H7 (cell line): ENCODE results near the gene RPS6KA2. TPM values are rescaled to one million over a fixed set of nuclear protein-coding genes. Genes with fewer than 3 reads are reported as not detected.
"Not testable (repeated sequence)": the region's sequence is repeated elsewhere in the genome, so short reads cannot be mapped to it uniquely, and the experiment has no call there.

Experiments used
- DNase-seq: peaks from one replicate; pipeline ENCODE4 v3.0.0; 2012
- H3K27me3 ChIP-seq: 2 replicates; pipeline ENCODE4 v1.6.0; 2011; ENCODE audit warnings: mild to moderate bottlenecking, low read length; ENCODE audit not compliant: control insufficient read depth, insufficient read depth
- H3K36me3 ChIP-seq: replicated peaks from 2 replicates; pipeline ENCODE4 v1.5.1; 2011; ENCODE audit warnings: low read length; ENCODE audit not compliant: control insufficient read depth, insufficient read depth
- H3K4me3 ChIP-seq: 2 replicates; pipeline ENCODE4 v1.5.1; 2011; ENCODE audit warnings: low read depth, mild to moderate bottlenecking, control low read depth, low read length, moderate library complexity; ENCODE audit not compliant: insufficient read depth
- total RNA-seq: library from RNA; depleted of rRNA; stranded (reverse); fragments of >200 nt; shearing (Covaris generic); gene quantifications from 2 replicates; pipeline ENCODE4 v1.2.3, GENCODE V29; 2014

RPS6KA2 gene
- total RNA-seq, 1 experiment from 2014 or later, result 12.7 TPM

- no peak for DNase-seq
These were observed 232.8 kb downstream of the RPS6KA2 start for GRCh38 chr6:166394036-166394892.

GRCh38 chr6:166393535-166393823 is 233.6 kb downstream of the RPS6KA2 start:
- no peak for DNase-seq
- H3K4me3 ChIP-seq, result no peak overlapping the region; the same call in 1 of the 2 replicates
- no peaks in the 10 kb centered on the region for H3K27me3 ChIP-seq
- no peaks in the 10 kb centered on the region for H3K36me3 ChIP-seq

More at GRCh38 chr6:166394036-166394892, 232.8 kb downstream of the RPS6KA2 start:
- no peaks in the 10 kb centered on the region for H3K27me3 ChIP-seq
- H3K36me3 ChIP-seq, result no peaks in the 10 kb centered on the region
- H3K4me3 ChIP-seq, result no peak overlapping the region

DNA sequence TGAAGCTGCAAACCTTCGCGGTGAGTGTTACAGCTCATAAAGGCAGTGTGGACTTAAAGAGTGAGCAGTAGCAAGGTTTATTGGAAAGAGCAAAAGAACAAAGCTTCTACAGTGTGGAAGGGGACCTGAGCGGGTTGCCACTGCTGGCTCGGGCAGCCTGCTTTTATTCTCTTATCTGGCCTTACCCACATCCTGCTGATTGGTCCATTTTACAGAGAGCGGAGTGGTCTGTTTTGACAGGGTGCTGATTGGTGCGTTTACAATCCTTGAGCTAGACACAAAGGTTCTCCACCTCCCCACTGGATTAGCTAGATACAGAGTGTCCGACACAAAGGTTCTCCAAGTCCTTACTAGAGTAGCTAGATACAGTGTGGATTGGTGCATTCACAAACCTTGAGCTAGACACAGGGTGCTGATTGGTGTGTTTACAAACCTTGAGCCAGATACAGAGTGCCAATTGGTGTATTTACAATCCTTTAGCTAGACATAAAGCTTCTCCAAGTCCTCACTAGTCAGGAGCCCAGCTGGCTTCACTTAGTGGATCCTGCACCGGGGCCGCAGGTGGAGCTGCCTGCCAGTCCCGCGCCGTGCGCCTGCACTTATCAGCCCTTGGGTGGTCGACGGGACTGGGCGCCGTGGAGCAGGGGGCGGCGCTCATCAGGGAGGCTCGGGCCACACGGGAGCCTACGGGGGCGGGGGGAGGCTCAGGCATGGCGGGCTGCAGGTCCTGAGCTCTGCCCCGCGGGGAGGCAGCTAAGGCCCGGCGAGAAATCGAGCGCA is 234.1 kb downstream of the RPS6KA2 start:
- H3K36me3 ChIP-seq, DNase-seq, H3K4me3 ChIP-seq, H3K27me3 ChIP-seq: not testable (repeated sequence)

- no peak overlapping the region for H3K4me3 ChIP-seq
- no peak for DNase-seq
- no peaks in the 10 kb centered on the region for H3K36me3 ChIP-seq
- no peaks in the 10 kb centered on the region for H3K27me3 ChIP-seq
These were observed 237.9 kb downstream of the RPS6KA2 start for GRCh38 chr6:166389119-166389518.

- no peak for DNase-seq
- Histone ChIP-seq H3K36me3 (no peaks in the 10 kb centered on the region), H3K27me3 (no peaks in the 10 kb centered on the region)
These were observed 238.6 kb downstream of the RPS6KA2 start for GRCh38 chr6:166388290-166389004.

DNA sequence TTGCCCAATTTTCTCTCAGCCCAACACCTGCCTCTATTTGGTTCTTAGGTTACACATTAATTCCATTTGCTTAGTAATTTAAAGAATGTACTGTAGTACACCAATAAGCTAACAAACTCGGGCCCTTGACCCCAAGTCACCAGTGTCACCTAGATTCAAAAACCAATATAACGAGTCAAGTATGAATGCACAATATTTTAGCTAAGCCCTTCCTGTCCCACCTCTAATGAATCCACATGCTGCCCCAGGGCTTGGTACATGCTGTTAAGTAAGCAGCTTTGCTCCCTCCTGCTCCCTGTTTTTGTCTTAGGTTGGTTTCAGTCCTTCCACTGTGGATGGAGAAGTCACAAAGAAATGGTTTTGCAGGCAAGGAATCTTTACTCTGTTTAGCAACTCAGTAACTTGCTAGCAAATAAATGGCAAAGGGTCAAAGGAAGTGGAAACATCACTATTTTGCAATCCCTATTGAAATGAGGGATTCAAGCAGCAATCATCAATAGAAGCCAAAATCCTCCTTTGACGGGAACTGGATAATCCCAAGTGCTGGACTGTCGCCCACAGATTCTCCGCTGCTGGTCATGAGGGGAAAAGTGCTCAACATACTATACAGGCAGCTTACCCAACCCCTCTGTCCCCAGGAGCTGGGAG is 239.3 kb downstream of the RPS6KA2 start:
- Histone ChIP-seq H3K27me3 (no peaks in the 10 kb centered on the region), H3K36me3 (no peaks in the 10 kb centered on the region), H3K4me3 (no peak overlapping the region)
- DNase-seq, result no peak

More at GRCh38 chr6:166388290-166389004, 238.6 kb downstream of the RPS6KA2 start:
- no peak overlapping the region for H3K4me3 ChIP-seq

DNA sequence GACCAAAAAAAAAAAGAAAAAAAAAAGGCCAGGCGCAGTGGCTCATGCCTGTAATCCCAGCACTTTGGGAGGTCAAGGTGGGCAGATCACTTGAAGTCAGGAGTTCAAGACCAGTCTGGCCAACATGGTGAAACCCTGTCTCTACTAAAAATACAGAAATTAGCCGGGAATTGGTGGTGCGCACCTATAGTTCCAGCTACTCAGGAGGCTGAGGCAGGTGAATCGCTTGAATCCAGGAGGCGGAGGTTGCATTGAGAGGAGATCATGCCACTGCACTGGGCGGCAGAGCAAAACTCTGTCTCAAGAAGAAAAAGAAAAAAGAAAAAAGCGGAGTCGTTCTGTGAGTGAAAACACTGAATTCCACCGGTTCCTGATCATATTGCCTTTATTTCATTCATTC is 240.0 kb downstream of the RPS6KA2 start:
- not testable (repeated sequence) for H3K27me3 ChIP-seq, H3K36me3 ChIP-seq, DNase-seq, H3K4me3 ChIP-seq

- no peak for DNase-seq
- no peaks in the 10 kb centered on the region; the same call in 1 of the 2 replicates for H3K27me3 ChIP-seq
- H3K4me3 ChIP-seq, result no peak overlapping the region
- no peaks in the 10 kb centered on the region for H3K36me3 ChIP-seq
These were observed 240.9 kb downstream of the RPS6KA2 start for GRCh38 chr6:166386111-166386510.

DNA sequence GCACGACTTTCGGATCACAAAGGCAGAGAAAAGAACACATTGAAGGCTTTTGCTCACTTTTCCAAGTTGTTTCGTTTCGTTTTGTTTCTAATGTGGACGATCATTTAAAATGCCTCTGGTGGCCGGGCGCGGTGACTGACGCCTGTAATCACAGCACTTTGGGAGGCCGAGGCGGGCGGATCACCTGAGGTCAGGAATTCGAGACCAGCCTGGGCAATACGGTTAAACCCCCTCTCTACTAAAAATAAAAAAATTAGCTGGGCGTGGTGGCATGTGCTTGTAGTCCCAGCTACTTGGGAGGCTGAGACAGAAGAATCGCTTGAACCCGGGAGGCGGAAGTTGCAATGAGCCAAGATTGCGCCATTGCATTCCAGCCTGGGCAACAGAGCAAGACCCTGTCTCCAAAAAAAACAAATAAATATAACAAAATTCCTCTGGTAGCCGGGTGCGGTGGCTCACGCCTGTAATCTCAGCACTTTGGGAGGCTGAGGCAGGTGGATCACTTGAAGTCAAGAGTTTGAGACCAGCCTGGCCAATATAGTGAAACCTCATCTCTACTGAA is 243.2 kb downstream of the RPS6KA2 start:
- H3K27me3 ChIP-seq, DNase-seq, H3K36me3 ChIP-seq: not testable (repeated sequence)
- H3K4me3 ChIP-seq, result peak overlapping the region; percentile 76

- H3K36me3 ChIP-seq, result no peaks in the 10 kb centered on the region
- no peaks in the 10 kb centered on the region; the same call in 1 of the 2 replicates for H3K27me3 ChIP-seq
- DNase-seq, result peak; percentile 98
- peak within 1 kb of the TSS; percentile 76 for H3K4me3 ChIP-seq
These were observed 243.9 kb downstream of the RPS6KA2 start, which contains the start of gene MPC1 for GRCh38 chr6:166382933-166383801. MPC1 (minus strand) TSS chr6:166382940; CDS start chr6:166382876, 64 bp downstream.

GRCh38 chr6:166382500-166382932 is 244.5 kb downstream of the RPS6KA2 start:
- Histone ChIP-seq H3K27me3 (no peaks in the 10 kb centered on the region; the same call in 1 of the 2 replicates), H3K4me3 (peak overlapping the region; percentile 76), H3K36me3 (no peaks in the 10 kb centered on the region)
- no peak for DNase-seq

GRCh38 chr6:166381733-166382499 is 245.1 kb downstream of the RPS6KA2 start:
- no peaks in the 10 kb centered on the region for H3K36me3 ChIP-seq
- DNase-seq, result peak; percentile 91
- H3K27me3 ChIP-seq, result no peaks in the 10 kb centered on the region; the same call in 1 of the 2 replicates
- H3K4me3 ChIP-seq, result peak overlapping the region; percentile 76
